A673 (cell line): ENCODE results near the gene MDM1. TPM values are rescaled to one million over a fixed set of nuclear protein-coding genes. Genes with fewer than 3 reads are reported as not detected.

Experiments used
- BruUV-seq: library from RNA; stranded (reverse); fragments of 400-500 nt; replicated peaks from 2 replicates; lab custom pipeline; 2021; lab: Mats Ljungman, UMichigan
- CTCF ChIA-PET: fragments of 300-600 bp; sonication (Branson Sonifier 250); formaldehyde crosslinking; loops from one replicate; lab custom pipeline; 2022; ENCODE audit warnings: antibody characterized with exemption; lab: Charles Lee
- POLR2A ChIA-PET: fragments of 300-600 bp; sonication (Branson Sonifier 250); formaldehyde crosslinking; loops from one replicate; lab custom pipeline; 2022; ENCODE audit warnings: antibody characterized with exemption; ENCODE audit not compliant: low non-redundant PET; lab: Charles Lee
- DNase-seq: peaks from one replicate; pipeline ENCODE4 v3.0.0-alpha.2; 2015; ENCODE audit warnings: low spot score
- H3K27ac ChIP-seq: fragments of 200-600 bp; sonication (generic); 2 replicates; pipeline ENCODE4 v1.5.1; 2016; ENCODE audit warnings: mixed run types, low read depth, mild to moderate bottlenecking, mixed read lengths, antibody characterized with exemption, low read length; ENCODE audit not compliant: poor library complexity, severe bottlenecking
- H3K27me3 ChIP-seq: fragments of 200-600 bp; sonication (generic); replicated peaks from 2 replicates; pipeline ENCODE4 v1.6.1; 2017; ENCODE audit warnings: mixed run types, low read depth, mild to moderate bottlenecking, mixed read lengths, antibody characterized with exemption, low read length; ENCODE audit not compliant: insufficient read depth, poor library complexity
- H3K36me3 ChIP-seq: fragments of 200-600 bp; sonication (generic); 2 replicates; pipeline ENCODE4 v1.6.1; 2016; ENCODE audit warnings: mixed run types, mild to moderate bottlenecking, mixed read lengths, antibody characterized with exemption, low read length; ENCODE audit not compliant: insufficient read depth, poor library complexity, severe bottlenecking
- H3K4me1 ChIP-seq: fragments of 200-600 bp; sonication (generic); 2 replicates; pipeline ENCODE4 v1.6.1; 2017; ENCODE audit warnings: mixed run types, mild to moderate bottlenecking, mixed read lengths, antibody characterized with exemption, low read length; ENCODE audit not compliant: insufficient read depth, poor library complexity, severe bottlenecking
- H3K4me3 ChIP-seq: fragments of 200-600 bp; sonication (generic); 2 replicates; pipeline ENCODE4 v1.5.1; 2016; ENCODE audit warnings: low read depth, mixed run types, mild to moderate bottlenecking, mixed read lengths, low read length; ENCODE audit not compliant: poor library complexity, severe bottlenecking
- H3K9me3 ChIP-seq: fragments of 200-600 bp; sonication (generic); 2 replicates; pipeline ENCODE4 v1.6.1; 2016; ENCODE audit warnings: mixed run types, low read depth, mild to moderate bottlenecking, mixed read lengths, antibody characterized with exemption, low read length; ENCODE audit not compliant: poor library complexity, severe bottlenecking
- CTCF ChIP-seq: fragments of 300-800, 200-600 bp; sonication (generic); conservative IDR thresholded peaks from 2 replicates; pipeline ENCODE4 v1.5.1; 2017; ENCODE audit warnings: low read depth, mild to moderate bottlenecking, antibody characterized with exemption, low read length, moderate library complexity, mixed read lengths
- EZH2 ChIP-seq: fragments of 200-600 bp; sonication (generic); IDR thresholded peaks from 2 replicates; pipeline ENCODE4 v1.6.1; 2017; ENCODE audit warnings: borderline replicate concordance, low read depth, mild to moderate bottlenecking, mixed read lengths, antibody characterized with exemption, low read length; ENCODE audit not compliant: poor library complexity, severe bottlenecking
- intact Hi-C: fragments of 100-400 bp; cut with micrococcal nuclease; formaldehyde crosslinking; loops from one replicate; pipeline ENCODE4 v1.10.0; 2022; ENCODE audit not compliant: unreplicated experiment
- total RNA-seq: library from RNA; stranded (reverse); gene quantifications from 2 replicates; pipeline ENCODE4 v1.2.3, GENCODE V29; 2021

The MDM1 gene
- total RNA-seq, 1 experiment from 2014 or later = 18.6 TPM

DNA sequence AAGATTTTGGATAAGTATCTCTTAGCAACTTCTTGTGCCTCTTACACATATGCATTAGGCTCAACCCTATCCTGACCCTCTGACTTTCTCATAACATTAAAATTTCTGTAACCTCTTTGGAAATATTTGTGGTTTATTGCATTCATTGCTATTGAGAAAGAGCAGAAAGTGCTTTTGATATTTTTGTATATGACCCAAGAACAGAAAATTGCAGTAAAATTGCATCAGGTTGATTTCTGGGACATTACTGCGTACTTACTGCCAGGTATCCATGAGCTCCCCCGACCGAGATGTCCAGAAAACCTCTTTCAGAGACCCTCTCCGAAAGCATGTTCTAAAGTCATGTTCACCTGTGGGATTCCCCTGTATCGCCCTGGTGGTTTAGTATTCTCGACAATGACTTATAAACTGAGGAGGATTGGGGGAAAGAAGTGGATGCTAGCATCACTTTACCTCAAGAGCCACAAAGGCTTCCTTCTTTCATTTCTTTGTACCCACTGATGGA is 64.2 kb downstream of the MDM1 start:
- no peak for TF ChIP-seq EZH2
- no peak for TF ChIP-seq CTCF
- ChIA-PET POLR2A (no interaction called here), CTCF (no interaction called here)
- Histone ChIP-seq H3K9me3 (no peaks in the 10 kb centered on the region), H3K36me3 (no peaks in the 10 kb centered on the region), H3K27ac (no peak overlapping the region), H3K27me3 (peaks cover 6% of the 10 kb centered on the region), H3K4me1 (no peaks in the 10 kb centered on the region), H3K4me3 (no peak overlapping the region)
- no peak for DNase-seq
- intact Hi-C loops = no loop called here
- BruUV-seq = no TSS peak

- BruUV-seq = no TSS peak
- intact Hi-C loops = no loop called here
- no peak for DNase-seq
- H3K4me3 ChIP-seq = no peak overlapping the region
- peaks cover 22% of the 10 kb centered on the region for H3K27me3 ChIP-seq
- H3K36me3 ChIP-seq = no peaks in the 10 kb centered on the region
- CTCF ChIA-PET = no interaction called here
- TF ChIP-seq EZH2 (no peak), CTCF (no peak)
- H3K9me3 ChIP-seq = no peaks in the 10 kb centered on the region
- no peak overlapping the region for H3K27ac ChIP-seq
- POLR2A ChIA-PET = no interaction called here
- no peaks in the 10 kb centered on the region for H3K4me1 ChIP-seq
Measured at GRCh38 chr12:68264857-68265256, 67.3 kb downstream of the MDM1 start.

DNA sequence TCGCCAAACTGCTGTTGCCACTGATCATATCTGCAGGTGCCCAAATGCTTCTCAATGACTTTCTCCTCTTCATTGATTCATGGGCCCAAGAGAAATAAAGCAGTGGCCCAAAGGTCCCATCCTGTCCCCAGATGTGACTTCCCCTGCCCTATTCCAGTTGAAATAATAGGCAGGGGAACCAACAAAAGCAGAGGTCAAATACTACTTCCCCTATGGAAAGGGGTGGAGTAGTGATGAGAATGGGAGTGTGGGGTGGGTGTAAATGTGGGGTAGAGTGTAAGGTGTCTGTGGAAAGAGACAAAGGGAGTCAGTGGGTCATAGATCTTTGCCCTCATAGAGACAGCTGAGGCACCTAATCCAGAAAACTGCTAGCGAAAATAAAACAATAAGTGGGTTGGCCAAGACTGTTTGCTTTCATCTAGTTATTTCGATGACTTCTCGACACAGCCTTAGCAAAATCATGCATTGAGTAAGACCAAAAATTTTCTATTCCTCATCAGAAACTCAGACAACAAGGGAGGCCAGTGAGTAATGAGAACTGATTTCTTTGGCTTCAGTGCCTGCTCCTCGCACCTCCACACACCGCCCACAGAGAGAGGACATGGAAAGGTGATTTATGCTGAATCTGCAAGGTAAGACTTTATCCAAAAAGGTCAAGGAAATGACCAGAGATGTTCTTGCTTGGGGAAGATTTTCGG is 67.9 kb downstream of the MDM1 start:
- CTCF ChIA-PET = no interaction called here
- H3K36me3 ChIP-seq = no peaks in the 10 kb centered on the region
- H3K4me3 ChIP-seq = no peak overlapping the region
- peaks cover 24% of the 10 kb centered on the region for H3K27me3 ChIP-seq
- no peak overlapping the region for H3K27ac ChIP-seq
- intact Hi-C loops = no loop called here
- BruUV-seq = no TSS peak
- TF ChIP-seq EZH2 = no peak
- TF ChIP-seq CTCF = no peak
- H3K4me1 ChIP-seq = no peaks in the 10 kb centered on the region
- no peak for DNase-seq
- no peaks in the 10 kb centered on the region for H3K9me3 ChIP-seq
- POLR2A ChIA-PET = no interaction called here
